DOHH2 (cell line): ENCODE measurements around the gene MYZAP.

Source experiments
- EZH2phosphoT487 ChIP-seq: fragments of 200-600 bp; sonication (generic); IDR thresholded peaks from 2 replicates; pipeline ENCODE4 v1.6.1; 2017; ENCODE audit warnings: borderline replicate concordance, mild to moderate bottlenecking, antibody characterized with exemption, low read length, moderate library complexity, mixed read lengths
- TF ChIP-seq, protein P1 (sequence below): fragments of 200-600 bp; sonication (generic); IDR thresholded peaks from one replicate; pipeline ENCODE4 v1.5.1; 2014; ENCODE audit warnings: antibody characterized with exemption, mild to moderate bottlenecking, low read depth, low read length; ENCODE audit not compliant: poor library complexity, severe bottlenecking

DNA sequence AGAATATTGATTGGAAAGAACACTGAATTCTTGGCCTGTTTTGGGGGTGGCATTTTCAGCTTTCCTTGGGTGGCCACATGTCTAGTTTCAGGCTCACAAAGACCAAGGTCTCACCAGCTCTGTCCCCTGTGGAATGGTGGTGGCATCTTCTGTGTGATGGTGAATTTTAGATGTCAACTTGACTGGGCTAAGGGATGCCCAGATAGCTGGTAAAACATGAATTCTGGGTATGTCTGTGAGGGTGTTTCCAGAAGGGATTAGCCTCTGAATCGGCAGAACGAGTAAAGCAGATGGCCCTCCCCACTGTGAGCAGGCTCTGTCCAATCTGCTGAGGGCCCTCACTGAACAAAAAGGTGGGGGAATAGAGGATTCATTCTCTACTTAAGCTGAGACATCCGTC is 34.4 kb upstream of the MYZAP start:
- TF ChIP-seq, protein P1, sequence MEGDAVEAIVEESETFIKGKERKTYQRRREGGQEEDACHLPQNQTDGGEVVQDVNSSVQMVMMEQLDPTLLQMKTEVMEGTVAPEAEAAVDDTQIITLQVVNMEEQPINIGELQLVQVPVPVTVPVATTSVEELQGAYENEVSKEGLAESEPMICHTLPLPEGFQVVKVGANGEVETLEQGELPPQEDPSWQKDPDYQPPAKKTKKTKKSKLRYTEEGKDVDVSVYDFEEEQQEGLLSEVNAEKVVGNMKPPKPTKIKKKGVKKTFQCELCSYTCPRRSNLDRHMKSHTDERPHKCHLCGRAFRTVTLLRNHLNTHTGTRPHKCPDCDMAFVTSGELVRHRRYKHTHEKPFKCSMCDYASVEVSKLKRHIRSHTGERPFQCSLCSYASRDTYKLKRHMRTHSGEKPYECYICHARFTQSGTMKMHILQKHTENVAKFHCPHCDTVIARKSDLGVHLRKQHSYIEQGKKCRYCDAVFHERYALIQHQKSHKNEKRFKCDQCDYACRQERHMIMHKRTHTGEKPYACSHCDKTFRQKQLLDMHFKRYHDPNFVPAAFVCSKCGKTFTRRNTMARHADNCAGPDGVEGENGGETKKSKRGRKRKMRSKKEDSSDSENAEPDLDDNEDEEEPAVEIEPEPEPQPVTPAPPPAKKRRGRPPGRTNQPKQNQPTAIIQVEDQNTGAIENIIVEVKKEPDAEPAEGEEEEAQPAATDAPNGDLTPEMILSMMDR, result no peak
- no peak for TF ChIP-seq EZH2phosphoT487
